WERI-Rb-1 (cell line): ENCODE measurements around the gene RAD54L.

Experiments used
- DNase-seq: peaks from one replicate; pipeline ENCODE4 v3.0.0-alpha.2; 2020
- H3K27ac ChIP-seq: fragments of 250-450 bp; sonication (Bioruptor Pico); 2 replicates; pipeline ENCODE4 v1.5.1; 2020; ENCODE audit warnings: mild to moderate bottlenecking, moderate library complexity
- H3K27me3 ChIP-seq: fragments of 250-450 bp; sonication (Bioruptor Pico); 2 replicates; pipeline ENCODE4 v1.5.1; 2021; ENCODE audit warnings: mild to moderate bottlenecking, low read depth, moderate library complexity; ENCODE audit not compliant: insufficient read depth, severe bottlenecking
- H3K36me3 ChIP-seq: fragments of 250-450 bp; sonication (Bioruptor Pico); 2 replicates; pipeline ENCODE4 v1.5.1; 2020; ENCODE audit warnings: mild to moderate bottlenecking, moderate library complexity
- H3K4me3 ChIP-seq: 2 replicates; pipeline ENCODE4 v1.5.1; 2011; ENCODE audit warnings: low read depth, mild to moderate bottlenecking, control low read depth, low read length
- H3K9me3 ChIP-seq: fragments of 250-450 bp; sonication (Bioruptor Pico); 2 replicates; pipeline ENCODE4 v1.5.1; 2021; ENCODE audit warnings: mild to moderate bottlenecking, moderate library complexity; ENCODE audit not compliant: severe bottlenecking
- CTCF ChIP-seq: IDR thresholded peaks from 2 replicates; pipeline ENCODE4 v1.5.1; 2011; ENCODE audit warnings: low read depth, mild to moderate bottlenecking, control low read depth, inconsistent platforms, low read length

The RAD54L gene

GRCh38 chr1:46303038-46303871, 55.7 kb downstream of the RAD54L start, which contains the start of the genes LRRC41 and UQCRH:
Gene LRRC41 (minus strand): TSS chr1:46303616. CDS start chr1:46303322, 294 bp downstream.
Gene UQCRH (plus strand): TSS chr1:46303698. CDS start chr1:46303767, 69 bp downstream.
- peak; percentile 13; the same call in 1 of the 2 replicates for TF ChIP-seq CTCF
- peak; percentile 95 for DNase-seq
- no peaks in the 10 kb centered on the region for H3K27me3 ChIP-seq
- H3K4me3 ChIP-seq = peak within 1 kb of the TSS; percentile 98
- peaks cover 30% of the 10 kb centered on the region for H3K36me3 ChIP-seq
- no peaks in the 10 kb centered on the region for H3K9me3 ChIP-seq
- H3K27ac ChIP-seq = peak within 1 kb of the TSS; percentile 99

- no peaks in the 10 kb centered on the region for H3K27me3 ChIP-seq
- DNase-seq = no peak
- peaks cover 32% of the 10 kb centered on the region for H3K36me3 ChIP-seq
- TF ChIP-seq CTCF = no peak
- no peaks in the 10 kb centered on the region for H3K9me3 ChIP-seq
- H3K27ac ChIP-seq = peak overlapping the region; percentile 99
- peak overlapping the region; percentile 98 for H3K4me3 ChIP-seq
Measured at GRCh38 chr1:46303872-46304326, 56.3 kb downstream of the RAD54L start.

GRCh38 chr1:46306159-46306530, 58.6 kb downstream of the RAD54L start:
- DNase-seq = no peak
- no peak for TF ChIP-seq CTCF
- Histone ChIP-seq H3K36me3 (peaks cover 51% of the 10 kb centered on the region), H3K27me3 (no peaks in the 10 kb centered on the region), H3K4me3 (no peak overlapping the region), H3K27ac (no peak overlapping the region), H3K9me3 (no peaks in the 10 kb centered on the region)

GRCh38 chr1:46309401-46310159, 62.0 kb downstream of the RAD54L start:
- no peak for TF ChIP-seq CTCF
- Histone ChIP-seq H3K27me3 (no peaks in the 10 kb centered on the region), H3K9me3 (no peaks in the 10 kb centered on the region), H3K27ac (no peak overlapping the region; the same call in 1 of the 2 replicates), H3K4me3 (no peak overlapping the region), H3K36me3 (peaks cover 81% of the 10 kb centered on the region)
- no peak for DNase-seq

- Histone ChIP-seq H3K9me3 (no peaks in the 10 kb centered on the region), H3K27ac (no peak overlapping the region), H3K36me3 (peaks cover 83% of the 10 kb centered on the region), H3K4me3 (no peak overlapping the region), H3K27me3 (no peaks in the 10 kb centered on the region)
- no peak for DNase-seq
- TF ChIP-seq CTCF = no peak
Measured at GRCh38 chr1:46310321-46310720, 62.8 kb downstream of the RAD54L start.
